GM15510 (cell line): ENCODE measurements around the gene LTBR.

ENCODE experiments used
- POLR2A ChIP-seq: IDR thresholded peaks from 3 replicates; pipeline ENCODE4 v1.6.1; 2011; ENCODE audit warnings: borderline replicate concordance; ENCODE audit not compliant: insufficient read length; ENCODE audit errors: extremely low read depth

The LTBR gene

GRCh38 chr12:6342140-6342889 is 41.6 kb upstream of the LTBR start:
- TF ChIP-seq POLR2A = no peak

- TF ChIP-seq POLR2A = no peak
Measured at GRCh38 chr12:6343518-6343917, 40.4 kb upstream of the LTBR start.

- no peak for TF ChIP-seq POLR2A
Measured at GRCh38 chr12:6345319-6346091, 38.5 kb upstream of the LTBR start.

GRCh38 chr12:6346235-6346832 is 37.6 kb upstream of the LTBR start:
- no peak for TF ChIP-seq POLR2A

GRCh38 chr12:6346942-6347341 is 37.0 kb upstream of the LTBR start:
- TF ChIP-seq POLR2A = no peak

GRCh38 chr12:6347367-6348338 is 36.3 kb upstream of the LTBR start:
- no peak for TF ChIP-seq POLR2A

GRCh38 chr12:6351622-6352021 is 32.3 kb upstream of the LTBR start:
- no peak for TF ChIP-seq POLR2A

- TF ChIP-seq POLR2A = no peak
Measured at GRCh38 chr12:6352193-6353173, 31.5 kb upstream of the LTBR start.

- no peak for TF ChIP-seq POLR2A
Measured at GRCh38 chr12:6354495-6355393, 29.2 kb upstream of the LTBR start.

- TF ChIP-seq POLR2A = no peak
Measured at GRCh38 chr12:6355491-6356373, 28.2 kb upstream of the LTBR start.

GRCh38 chr12:6356374-6356820 is 27.6 kb upstream of the LTBR start:
- TF ChIP-seq POLR2A = no peak

GRCh38 chr12:6358881-6359280 is 25.1 kb upstream of the LTBR start:
- TF ChIP-seq POLR2A = no peak

GRCh38 chr12:6360080-6360571 is 23.8 kb upstream of the LTBR start:
- no peak for TF ChIP-seq POLR2A
